GM18870 (cell line): ENCODE measurements around the gene OR1K1.

ENCODE experiments used
- ATAC-seq: cut with Tn5 transposase; IDR thresholded peaks from one replicate; pipeline ENCODE4 v1.9.1; 2021; ENCODE audit warnings: moderate library complexity; ENCODE audit not compliant: unreplicated experiment

Gene OR1K1

GRCh38 chr9:122848256-122848943 lies 48.5 kb downstream of the OR1K1 start:
- no peak for ATAC-seq
